H1 (cell line): ENCODE results near the gene KRTAP10-3. TPM values are rescaled to one million over a fixed set of nuclear protein-coding genes. Genes with fewer than 3 reads are reported as not detected.

Experiments
- CTCF ChIA-PET: fragments of 300-600 bp; sonication (Branson Sonifier 250); formaldehyde crosslinking; loops from one replicate; lab custom pipeline; 2021; ENCODE audit not compliant: partially characterized antibody; lab: Charles Lee
- POLR2A ChIA-PET: fragments of 300-600 bp; sonication (Branson Sonifier 250); formaldehyde crosslinking; loops from one replicate; lab custom pipeline; 2021; ENCODE audit warnings: inconsistent platforms; ENCODE audit not compliant: partially characterized antibody; lab: Charles Lee
- DNase-seq, 2 experiments: peaks; one replicate each; pipeline versions ENCODE4 v3.0.0 to v3.0.0-alpha.2; 2010 to 2022; ENCODE audit warnings: low spot score in 2 of 2, low read depth in 1 of 2, mixed read lengths in 1 of 2
- FAIRE-seq: peaks from 2 replicates; lab custom pipeline; 2011; peaks lifted over from hg19 to GRCh38; lab: Jason Lieb, UNC
- H2AFZ ChIP-seq: 2 replicates; pipeline ENCODE4 v1.8.1; 2012; ENCODE audit warnings: low read length, inconsistent platforms
- H2AK5ac ChIP-seq: 2 replicates; pipeline ENCODE4 v1.6.1; 2013; ENCODE audit warnings: low read depth, low read length
- H2BK120ac ChIP-seq: replicated peaks from 2 replicates; pipeline ENCODE3; 2013; ENCODE audit warnings: low read depth, low read length, inconsistent platforms
- H2BK12ac ChIP-seq: 2 replicates; pipeline ENCODE4 v1.6.1; 2013; ENCODE audit warnings: low read depth, low read length
- H2BK15ac ChIP-seq: 2 replicates; pipeline ENCODE4 v1.6.1; 2013; ENCODE audit warnings: low read length
- H2BK20ac ChIP-seq: 2 replicates; pipeline ENCODE4 v1.6.1; 2013; ENCODE audit warnings: low read length
- H2BK5ac ChIP-seq: 2 replicates; pipeline ENCODE4 v1.6.1; 2013; ENCODE audit warnings: low read depth, low read length
- H3K14ac ChIP-seq: 2 replicates; pipeline ENCODE4 v1.6.1; 2013; ENCODE audit warnings: inconsistent platforms; ENCODE audit not compliant: insufficient read length
- H3K18ac ChIP-seq: 2 replicates; pipeline ENCODE4 v1.6.1; 2013; ENCODE audit warnings: low read length; ENCODE audit errors: extremely low read depth
- H3K23ac ChIP-seq: 2 replicates; pipeline ENCODE4 v1.6.1; 2013; ENCODE audit warnings: inconsistent platforms; ENCODE audit not compliant: insufficient read length
- H3K23me2 ChIP-seq: 2 replicates; pipeline ENCODE4 v1.6.1; 2013; ENCODE audit warnings: low read depth, low read length
- H3K27ac ChIP-seq: 2 replicates; pipeline ENCODE4 v1.6.1; 2011; ENCODE audit warnings: low read depth, low read length, inconsistent platforms
- H3K27me3 ChIP-seq, 4 experiments: replicated peaks in 1 of 4; 1 replicate in 1 of 4; 2 replicates in 3 of 4; pipeline versions ENCODE4 v1.6.1 to v1.8.1; 2011 to 2013; ENCODE audit warnings: low read length in 3 of 4, mild to moderate bottlenecking in 3 of 4, inconsistent platforms in 2 of 4, mixed read lengths in 2 of 4, moderate library complexity in 1 of 4; ENCODE audit not compliant: control insufficient read depth in 3 of 4, insufficient read depth in 3 of 4; ENCODE audit errors: extremely low read depth in 1 of 4
- H3K36me3 ChIP-seq, 4 experiments: 2 replicates each; pipeline versions ENCODE4 v1.6.1 to v1.8.1; 2011 to 2013; ENCODE audit warnings: mild to moderate bottlenecking in 4 of 4, low read length in 3 of 4, moderate library complexity in 2 of 4, control low read depth in 1 of 4, inconsistent platforms in 1 of 4; ENCODE audit not compliant: insufficient read depth in 4 of 4, control insufficient read depth in 2 of 4
- H3K4ac ChIP-seq: replicated peaks from 2 replicates; pipeline ENCODE3; 2013; ENCODE audit warnings: low read length, low read depth, mixed read lengths, inconsistent platforms; ENCODE audit not compliant: insufficient read length
- H3K4me1 ChIP-seq, 4 experiments: replicated peaks in 1 of 4; 1 replicate in 1 of 4; 2 replicates in 3 of 4; pipeline versions ENCODE4 v1.6.1 to v1.8.1; 2011 to 2013; ENCODE audit warnings: low read length in 3 of 4, inconsistent platforms in 2 of 4, mixed read lengths in 1 of 4; ENCODE audit not compliant: insufficient read depth in 4 of 4, control insufficient read depth in 3 of 4
- H3K4me2 ChIP-seq, 2 experiments: 2 replicates each; pipeline versions ENCODE4 v1.6.1 to v1.8.1; 2011 to 2013; ENCODE audit warnings: low read depth in 2 of 2, low read length in 2 of 2, control low read depth in 1 of 2, inconsistent platforms in 1 of 2, mild to moderate bottlenecking in 1 of 2; ENCODE audit not compliant: insufficient read depth in 1 of 2
- H3K4me3 ChIP-seq, 4 experiments: fragments of 200-600, 300-600 bp in 1 of 4; sonication (generic), shearing (Covaris generic), sonication (Bioruptor Twin) in 1 of 4; 2 replicates each; pipeline versions ENCODE4 v1.5.1 to v1.8.1; 2011 to 2016; ENCODE audit warnings: low read length in 4 of 4, low read depth in 3 of 4, control low read depth in 2 of 4, inconsistent platforms in 2 of 4, mild to moderate bottlenecking in 2 of 4, mixed read lengths in 1 of 4, moderate library complexity in 1 of 4; ENCODE audit not compliant: insufficient read depth in 2 of 4; ENCODE audit errors: extremely low read depth in 1 of 4
- H3K56ac ChIP-seq: replicated peaks from 2 replicates; pipeline ENCODE3; 2013; ENCODE audit warnings: low read depth, mild to moderate bottlenecking, mixed read lengths, low read length, inconsistent platforms; ENCODE audit not compliant: insufficient read length
- H3K79me1 ChIP-seq: 2 replicates; pipeline ENCODE4 v1.6.1; 2013; ENCODE audit warnings: low read depth, low read length, control low read depth
- H3K79me2 ChIP-seq, 2 experiments: 2 replicates each; pipeline versions ENCODE4 v1.6.1 to v1.8.1; 2012 to 2013; ENCODE audit warnings: low read length in 2 of 2, mild to moderate bottlenecking in 2 of 2, inconsistent platforms in 1 of 2; ENCODE audit not compliant: insufficient read depth in 2 of 2, control insufficient read depth in 1 of 2
- H3K9ac ChIP-seq, 4 experiments: replicated peaks in 1 of 4; 1 replicate in 1 of 4; 2 replicates in 3 of 4; pipeline versions ENCODE4 v1.6.1 to v1.8.1; 2011 to 2013; ENCODE audit warnings: low read depth in 3 of 4, low read length in 3 of 4, control low read depth in 2 of 4, mild to moderate bottlenecking in 2 of 4, moderate library complexity in 2 of 4, inconsistent platforms in 1 of 4; ENCODE audit errors: extremely low read depth in 1 of 4
- H3K9me3 ChIP-seq, 2 experiments: 2 replicates each; pipeline versions ENCODE4 v1.6.1 to v1.8.1; 2012 to 2013; ENCODE audit warnings: mild to moderate bottlenecking in 2 of 2, moderate library complexity in 2 of 2, control low read depth in 1 of 2, inconsistent platforms in 1 of 2, low read depth in 1 of 2, low read length in 1 of 2, mixed read lengths in 1 of 2; ENCODE audit not compliant: insufficient read depth in 2 of 2
- H4K20me1 ChIP-seq, 2 experiments: replicated peaks in 1 of 2; 2 replicates each; pipeline versions ENCODE3 to v1.8.1; 2011 to 2013; ENCODE audit warnings: inconsistent platforms in 2 of 2, low read length in 2 of 2, mild to moderate bottlenecking in 1 of 2; ENCODE audit not compliant: insufficient read depth in 2 of 2, control insufficient read depth in 1 of 2
- H4K5ac ChIP-seq: 2 replicates; pipeline ENCODE4 v1.6.1; 2013; ENCODE audit warnings: low read length, low read depth, mixed read lengths, inconsistent platforms; ENCODE audit not compliant: insufficient read length
- H4K8ac ChIP-seq: 2 replicates; pipeline ENCODE4 v1.8.0; 2013; ENCODE audit warnings: mild to moderate bottlenecking, moderate library complexity, low read length, inconsistent platforms; ENCODE audit not compliant: insufficient read depth; ENCODE audit errors: extremely low read depth
- H4K91ac ChIP-seq: replicated peaks from 2 replicates; pipeline ENCODE3; 2013; ENCODE audit warnings: low read length, mixed read lengths, inconsistent platforms; ENCODE audit not compliant: insufficient read length
- E2F6 ChIP-seq: IDR thresholded peaks from 2 replicates; pipeline ENCODE4 v1.6.1; 2012; ENCODE audit warnings: inconsistent platforms
- HDAC2 ChIP-seq, 2 experiments: fragments of 300-600 bp in 1 of 2; sonication (generic) in 1 of 2; IDR thresholded peaks; 2 replicates each; pipeline ENCODE4 v1.6.1; 2011 to 2012; ENCODE audit warnings: low read depth in 2 of 2, low read length in 2 of 2, mild to moderate bottlenecking in 2 of 2, moderate library complexity in 2 of 2, borderline replicate concordance in 1 of 2, inconsistent platforms in 1 of 2
- TBP ChIP-seq: IDR thresholded peaks from 2 replicates; pipeline ENCODE4 v1.6.1; 2011; ENCODE audit warnings: low read depth, low read length, improper control_type of control experiment
- USF2 ChIP-seq: IDR thresholded peaks from 2 replicates; pipeline ENCODE4 v1.6.1; 2011; ENCODE audit warnings: low read length, improper control_type of control experiment
- WGBS, 2 experiments: shearing (Covaris generic) in 1 of 2; methylation state at CpG; one replicate each; pipeline versions ENCODE4 v1.1.6 to v1.1.7; 2013 to 2015; ENCODE audit warnings: low lambda C conversion rate in 2 of 2, mixed read lengths in 2 of 2, inconsistent platforms in 1 of 2, low coverage in 1 of 2, missing lambda C conversion rate in 1 of 2; ENCODE audit not compliant: insufficient replicate concordance in 2 of 2, insufficient coverage in 1 of 2, insufficient read length in 1 of 2; ENCODE audit errors: extremely low coverage in 1 of 2, missing lambda C conversion rate in 1 of 2; 5-methylcytosine and 5-hydroxymethylcytosine counted together
- polyA plus RNA-seq, 7 experiments: library from polyadenylated mRNA; depleted of rRNA in 3 of 7; stranded (reverse) in 5 of 7; unstranded in 2 of 7; fragments of >200 nt in 5 of 7; fragments of 200-250 nt in 2 of 7; gene quantifications; 1 replicate in 5 of 7; 2 replicates in 1 of 7; 4 replicates in 1 of 7; pipeline versions ENCODE4 v1.2.1 to v1.2.3, GENCODE V29; 2011 to 2013; ENCODE audit warnings: missing spikeins in 2 of 7, mixed read lengths in 2 of 7
- total RNA-seq: library from RNA; stranded (reverse); fragmentation: NEBNext Ultra II Directional; extraction: Animal tissue kit (Norgen Biotek cat#: 25700); gene quantifications from 2 replicates; pipeline ENCODE4 v1.2.1, GENCODE V29; 2021

KRTAP10-3 gene
- total and polyA plus RNA-seq, 2 of the 8 experiments (the other 6 are each of a cell fraction or from before 2014, with no cell fraction given): not detected

GRCh38 chr21:44583800-44584147 is 25.2 kb upstream of the KRTAP10-3 start:
- Histone ChIP-seq H3K14ac (no peak overlapping the region), H3K27me3 (no peaks in the 10 kb centered on the region), H3K18ac (no peak overlapping the region), H2AK5ac (no peak overlapping the region), H2BK15ac (no peak overlapping the region), H3K4me1 (no peaks in the 10 kb centered on the region; a peak in 1 of 7 replicates), H3K23me2 (no peaks in the 10 kb centered on the region), H3K4ac (no peak overlapping the region), H3K4me2 (no peak overlapping the region), H3K79me2 (no peaks in the 10 kb centered on the region), H3K9me3 (peaks cover 0 to 3% of the 10 kb centered on the region in 2 experiments; a peak in 1 of 4 replicates), H2AFZ (no peak overlapping the region), H3K56ac (no peak overlapping the region), H4K8ac (no peak overlapping the region), H4K91ac (no peak overlapping the region), H2BK120ac (no peak overlapping the region), H2BK20ac (no peak overlapping the region), H3K36me3 (no peaks in the 10 kb centered on the region), H2BK12ac (no peak overlapping the region), H3K23ac (no peak overlapping the region), H3K79me1 (no peaks in the 10 kb centered on the region), H2BK5ac (no peak overlapping the region), H4K5ac (no peak overlapping the region), H4K20me1 (no peaks in the 10 kb centered on the region), H3K27ac (no peak overlapping the region), H3K4me3 (no peak overlapping the region), H3K9ac (no peak overlapping the region)
- ChIA-PET CTCF (interaction anchor here (1.2 to 1.7 kb wide), 3 partner anchors 9 to 74 kb away, joined by 3 to 6 read pairs (median 5); partner anchors contain the start of gene KRTAP10-6), POLR2A (interaction anchor here (0.9 to 1.9 kb wide), 2 partner anchors 12 to 230 kb away, joined by 3 to 4 read pairs; no protein-coding TSS in a partner anchor)
- DNase-seq: no peak
- no peak for TF ChIP-seq HDAC2 (IDR thresholded peaks at IDR 0.05; ENCODE audit: borderline replicate concordance in 1 of 2, low read depth in 2 of 2, low read length in 2 of 2)
- TF ChIP-seq USF2: no peak
- no peak for TF ChIP-seq TBP
- TF ChIP-seq E2F6: no peak
- FAIRE-seq: no peak
- WGBS, 2 experiments: 84% methylated on average over 6 of the region's 6 CpGs; no CpG with 5 or more reads in 1 of the 2 experiments
